ENCODE measurements around the gene ALDH3B1. TPM values are rescaled to one million over a fixed set of nuclear protein-coding genes. Genes with fewer than 3 reads are reported as not detected.

Gene ALDH3B1
- polyA plus RNA-seq, 3 donors: 79.8 to 89.1 (median 86.7) TPM

- peaks cover 0 to 10% of the 10 kb centered on the region in 2 donors for H3K4me1 ChIP-seq (ENCODE audit: control insufficient read depth in 1 of 2, insufficient read depth in 2 of 2, low read length in 2 of 2)
- no peaks in the 10 kb centered on the region for H3K27me3 ChIP-seq (ENCODE audit: control insufficient read depth in 2 of 2, insufficient read depth in 2 of 2, low read length in 2 of 2)
- peaks cover 60 to 97% of the 10 kb centered on the region in 2 donors for H3K36me3 ChIP-seq (replicated peaks in 1 of 2; ENCODE audit: control insufficient read depth in 1 of 2, insufficient read depth in 2 of 2, low read length in 2 of 2)
- H3K4me3 ChIP-seq (replicated peaks in 1 of 3; ENCODE audit: low read depth in 2 of 3, low read length in 3 of 3): no peak overlapping the region
- H3K9me3 Mint-ChIP-seq: no peaks in the 10 kb centered on the region
- no peak overlapping the region for H3K4me2 ChIP-seq (replicated peaks; ENCODE audit: extremely low read depth, low read length, poor library complexity, severe bottlenecking)
- 90% methylated on average over 3 of the region's 5 CpGs for WGBS (ENCODE audit: insufficient coverage)
- intact Hi-C loops (cut with micrococcal nuclease): no loop called here
- H3K9me3 ChIP-seq (replicated peaks in 1 of 2; ENCODE audit: control insufficient read depth in 1 of 2, insufficient read depth in 1 of 2, low read length in 2 of 2): no peaks in the 10 kb centered on the region
- no peaks in the 10 kb centered on the region for H3K27me3 Mint-ChIP-seq (ENCODE audit: low read depth in 3 of 3)
- no peak for DNase-seq
- H3K27ac Mint-ChIP-seq: no peak overlapping the region
- no peaks in the 10 kb centered on the region for H4K20me1 ChIP-seq (ENCODE audit: insufficient read depth, low read length)
- peaks cover 74 to 88% of the 10 kb centered on the region in 2 donors for H3K36me3 Mint-ChIP-seq
- H3K4me3 Mint-ChIP-seq: no peak overlapping the region
- peaks cover 16% of the 10 kb centered on the region for H3K4me1 Mint-ChIP-seq
- H3K27ac ChIP-seq (ENCODE audit: low read depth in 1 of 2, low read length in 2 of 2): no peak overlapping the region
- no peak for TF ChIP-seq CTCF (IDR thresholded peaks at IDR 0.05)
- H3K79me2 ChIP-seq (ENCODE audit: insufficient read depth, low read length): no peaks in the 10 kb centered on the region
- no peak overlapping the region for H3K9ac ChIP-seq (ENCODE audit: insufficient read depth, low read length, poor library complexity, severe bottlenecking)
- no peak overlapping the region for H2AFZ ChIP-seq (ENCODE audit: insufficient read depth, low read depth, low read length, poor library complexity, severe bottlenecking)
Observed at GRCh38 chr11:68065841-68066240, 55.7 kb downstream of the ALDH3B1 start.

- Histone ChIP-seq H3K4me1 (ENCODE audit: control insufficient read depth in 1 of 2, insufficient read depth in 2 of 2, low read length in 2 of 2) (peaks cover 0 to 10% of the 10 kb centered on the region in 2 donors), H4K20me1 (ENCODE audit: insufficient read depth, low read length) (no peaks in the 10 kb centered on the region), H3K27me3 (ENCODE audit: control insufficient read depth in 2 of 2, insufficient read depth in 2 of 2, low read length in 2 of 2) (no peaks in the 10 kb centered on the region), H3K9me3 (replicated peaks in 1 of 2; ENCODE audit: control insufficient read depth in 1 of 2, insufficient read depth in 1 of 2, low read length in 2 of 2) (no peaks in the 10 kb centered on the region), H3K79me2 (ENCODE audit: insufficient read depth, low read length) (no peaks in the 10 kb centered on the region), H3K27ac (ENCODE audit: low read depth in 1 of 2, low read length in 2 of 2) (no peak overlapping the region), H3K4me3 (replicated peaks in 1 of 3; ENCODE audit: low read depth in 2 of 3, low read length in 3 of 3) (no peak overlapping the region), H3K36me3 (replicated peaks in 1 of 2; ENCODE audit: control insufficient read depth in 1 of 2, insufficient read depth in 2 of 2, low read length in 2 of 2) (peaks cover 55 to 97% of the 10 kb centered on the region in 2 donors), H3K9ac (ENCODE audit: insufficient read depth, low read length, poor library complexity, severe bottlenecking) (no peak overlapping the region), H3K4me2 (replicated peaks; ENCODE audit: extremely low read depth, low read length, poor library complexity, severe bottlenecking) (no peak overlapping the region), H2AFZ (ENCODE audit: insufficient read depth, low read depth, low read length, poor library complexity, severe bottlenecking) (no peak overlapping the region)
- WGBS (ENCODE audit: insufficient coverage): 100% methylated on average over 2 of the region's 3 CpGs
- Mint-ChIP-seq H3K36me3 (peaks cover 75 to 83% of the 10 kb centered on the region in 2 donors), H3K4me1 (peaks cover 23% of the 10 kb centered on the region), H3K9me3 (no peaks in the 10 kb centered on the region), H3K4me3 (no peak overlapping the region), H3K27ac (no peak overlapping the region), H3K27me3 (ENCODE audit: low read depth in 3 of 3) (no peaks in the 10 kb centered on the region)
- DNase-seq: no peak
- intact Hi-C loops (cut with micrococcal nuclease): no loop called here
- TF ChIP-seq CTCF (IDR thresholded peaks at IDR 0.05): no peak
Observed at GRCh38 chr11:68066742-68067141, 56.6 kb downstream of the ALDH3B1 start.

Measured in CD14-positive monocyte (primary cell).